Activated CD4-positive, alpha-beta T cell treated with anti-CD3 and anti-CD28 coated beads for 24 hours (primary cell): ENCODE measurements around the gene SFT2D2.

Experiments
- DNase-seq, 2 donors: peaks; one replicate each; pipeline ENCODE4 v3.0.0-alpha.2; 2020; ENCODE audit warnings: low read depth in 2 of 2

Gene SFT2D2

DNA sequence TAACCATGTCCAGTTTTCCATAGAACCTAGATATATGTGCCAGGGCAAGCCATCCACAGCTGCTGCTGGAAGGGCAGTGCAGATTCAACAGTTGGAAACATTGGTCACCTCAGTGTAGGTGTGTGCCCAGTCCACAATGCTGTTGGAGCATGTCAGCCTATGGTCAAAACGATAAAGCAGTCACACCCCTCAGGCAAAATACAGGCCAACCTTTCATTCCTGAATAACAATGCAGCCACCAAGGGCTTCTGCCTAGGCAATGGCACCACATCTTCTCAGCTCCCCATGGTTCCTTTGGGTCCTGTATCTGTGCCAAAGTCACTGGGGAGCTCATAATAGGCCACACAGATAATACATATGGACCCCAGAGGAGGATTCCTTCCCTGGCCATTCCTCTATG, 39.8 kb downstream of the SFT2D2 start:
- no peak for DNase-seq

DNA sequence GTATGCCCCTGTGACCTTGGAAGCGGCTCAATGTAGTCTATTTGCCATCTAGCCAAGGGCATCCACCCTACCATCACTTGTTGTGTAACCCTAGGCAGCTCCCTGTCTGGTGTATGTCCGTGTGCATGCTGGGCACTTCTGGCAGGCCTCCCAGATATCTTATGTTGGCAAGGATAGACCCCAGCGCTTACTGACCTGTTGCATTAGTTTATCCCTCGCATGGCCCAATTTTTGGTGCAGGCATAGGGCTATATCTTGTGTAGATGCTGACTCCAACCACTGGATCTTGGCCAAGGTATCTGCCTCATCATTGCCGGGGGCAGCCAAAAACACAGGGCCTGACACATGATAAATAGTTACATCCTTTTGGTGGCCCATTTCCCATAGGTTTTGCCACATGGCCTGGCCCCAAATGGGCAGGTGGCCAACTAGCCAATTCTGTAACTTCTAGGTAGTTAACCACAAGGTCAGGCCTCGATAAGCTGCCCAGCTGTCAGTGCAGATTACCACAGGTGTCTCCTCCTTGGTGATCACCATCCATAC, 40.9 kb downstream of the SFT2D2 start:
- DNase-seq: no peak

DNA sequence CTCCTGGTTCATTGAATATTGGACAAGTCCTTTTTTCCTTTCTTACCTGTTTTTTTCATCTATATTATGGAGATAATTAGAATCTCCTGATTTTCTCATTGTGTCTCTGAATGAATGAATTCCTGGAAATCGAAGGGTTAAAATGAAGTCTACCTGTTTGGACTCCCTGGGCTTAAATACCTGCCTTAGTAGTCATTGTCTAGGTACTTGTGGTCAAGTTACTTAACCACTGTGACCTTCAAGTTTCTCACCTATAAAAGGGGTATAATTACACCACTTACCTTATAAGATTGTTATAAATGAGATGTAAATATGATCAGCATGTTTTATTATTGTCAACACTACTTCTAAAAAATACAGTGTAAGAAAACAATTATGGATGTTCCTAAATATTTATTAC, 45.8 kb downstream of the SFT2D2 start:
- DNase-seq: no peak

DNA sequence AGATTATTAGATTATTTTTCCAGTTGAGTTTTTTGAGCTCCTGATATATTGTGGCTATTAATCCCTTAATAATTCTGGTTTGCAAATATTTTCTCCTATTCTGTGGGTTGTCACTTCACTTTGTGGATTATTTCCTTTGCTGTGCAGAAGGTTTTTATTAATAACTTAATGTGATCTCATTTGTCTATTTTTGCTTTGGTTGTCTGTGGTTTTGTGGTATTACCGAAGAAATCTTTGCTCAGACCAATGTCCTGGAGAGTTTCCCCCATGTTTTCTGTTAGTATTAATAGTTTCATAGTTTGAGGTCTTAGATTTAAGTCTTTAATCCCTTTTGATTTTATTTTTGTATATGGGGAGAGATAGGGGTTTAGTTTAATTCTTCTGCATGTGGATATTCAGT, 47.8 kb downstream of the SFT2D2 start:
- DNase-seq: no peak

- DNase-seq: no peak
Measured at GRCh38 chr1:168279253-168279652, 53.4 kb downstream of the SFT2D2 start.

GRCh38 chr1:168280296-168280927, 54.6 kb downstream of the SFT2D2 start, which contains the start of gene TBX19:
TSS of gene TBX19 (plus strand) at chr1:168280877. CDS start at chr1:168281091, 214 bp downstream.
- DNase-seq: no peak

DNA sequence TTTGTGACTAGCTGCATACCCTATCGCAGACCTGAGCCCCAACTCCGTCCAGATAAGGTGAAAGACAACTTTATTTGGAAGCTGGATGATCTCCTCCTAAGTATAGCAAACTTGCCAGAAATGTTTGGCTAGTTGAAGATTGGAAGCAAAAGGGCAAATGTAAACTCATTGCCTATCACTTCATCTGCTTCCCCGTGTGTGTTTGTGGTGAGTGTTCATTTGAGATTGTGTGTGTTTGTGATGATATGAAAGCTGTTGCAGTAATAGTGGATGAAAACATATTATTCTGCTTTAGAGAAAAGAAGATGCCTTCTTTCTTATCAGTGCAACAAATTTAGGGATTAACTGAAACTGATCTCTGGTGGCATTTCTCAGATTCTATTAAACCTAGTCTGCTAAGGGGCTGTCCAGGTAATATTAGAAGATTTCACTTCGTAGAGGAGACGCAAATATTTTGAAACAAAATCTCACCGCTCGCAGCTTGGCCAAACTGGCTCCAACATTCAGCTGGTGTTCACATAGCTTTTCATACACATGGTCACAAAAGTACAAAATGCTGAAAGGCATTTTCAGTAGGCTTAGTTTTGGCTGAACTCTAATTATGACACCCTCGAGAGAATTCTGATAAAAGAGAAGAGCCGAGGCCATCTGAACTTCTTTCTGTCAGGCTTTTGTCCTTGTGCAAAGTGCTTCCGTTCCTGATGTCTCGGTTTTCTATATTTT, 56.0 kb downstream of the SFT2D2 start:
- no peak for DNase-seq

DNA sequence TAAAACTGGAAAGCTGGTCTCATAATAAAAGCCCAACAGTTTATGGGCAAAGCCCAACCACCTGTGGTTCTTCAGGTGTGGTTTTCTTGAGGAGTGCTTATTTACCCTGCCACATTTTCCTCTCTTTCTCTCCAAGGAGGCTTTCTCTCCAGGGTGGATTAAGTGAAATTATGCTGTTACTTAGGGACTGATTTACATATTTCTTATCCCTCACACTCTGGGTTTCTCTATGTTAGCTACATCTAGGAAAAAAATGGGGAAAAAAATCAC, 59.7 kb downstream of the SFT2D2 start:
- DNase-seq: no peak

GRCh38 chr1:168285971-168286927, 60.4 kb downstream of the SFT2D2 start:
- DNase-seq: no peak

DNA sequence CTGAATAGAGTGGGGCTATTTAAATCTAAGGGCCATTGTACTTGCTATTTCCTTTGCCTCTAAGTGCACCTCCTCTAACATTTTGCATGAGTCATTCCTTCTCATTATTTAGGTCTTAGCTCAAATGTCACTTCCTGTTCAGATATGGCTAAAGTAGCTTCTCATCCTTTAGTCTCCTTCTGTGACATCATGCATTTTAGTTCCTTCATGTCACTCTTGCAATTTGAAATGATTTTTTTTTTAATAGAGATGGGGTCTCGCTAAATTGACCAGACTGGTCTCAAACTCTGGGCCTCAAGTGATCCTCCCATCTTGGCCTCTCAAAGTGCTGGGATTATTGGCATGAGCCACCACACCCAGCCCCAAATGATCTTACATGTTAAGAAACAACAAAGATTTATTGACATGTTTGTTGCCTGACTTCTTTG, 61.4 kb downstream of the SFT2D2 start:
- DNase-seq: no peak

DNA sequence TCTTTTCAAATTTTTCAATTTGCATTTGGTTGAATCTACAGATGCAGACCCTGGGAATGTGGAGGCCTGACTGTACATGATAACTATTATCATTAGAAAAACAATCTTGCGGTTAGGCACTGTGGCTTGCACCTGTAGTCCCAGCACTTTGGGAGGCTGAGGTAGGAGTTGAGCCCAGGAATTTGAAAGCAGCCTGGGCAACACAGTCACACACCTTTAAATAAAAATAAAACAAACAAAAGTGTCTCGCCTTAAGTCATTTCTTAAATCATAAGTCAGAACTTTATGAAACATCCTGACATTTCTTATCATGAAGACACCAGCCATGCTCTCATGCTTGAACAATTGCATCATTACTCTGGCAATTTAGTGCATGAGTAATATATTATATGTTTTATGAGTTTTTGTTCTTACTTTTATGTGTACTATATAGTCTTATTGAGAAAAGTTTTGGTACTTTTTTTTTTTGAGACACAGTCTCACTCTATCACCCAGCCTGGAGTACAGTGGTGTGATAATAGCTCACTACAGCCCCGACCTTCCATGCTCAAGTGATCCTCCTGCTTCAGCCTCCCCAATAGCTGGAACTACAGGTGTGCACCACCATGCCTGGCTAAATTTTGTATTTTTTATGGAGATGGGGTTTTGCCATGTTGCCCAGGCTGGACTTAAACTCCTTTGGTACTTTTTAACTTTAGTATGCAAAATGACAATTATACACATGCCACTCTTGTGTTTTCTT, 62.7 kb downstream of the SFT2D2 start:
- DNase-seq: no peak

DNA sequence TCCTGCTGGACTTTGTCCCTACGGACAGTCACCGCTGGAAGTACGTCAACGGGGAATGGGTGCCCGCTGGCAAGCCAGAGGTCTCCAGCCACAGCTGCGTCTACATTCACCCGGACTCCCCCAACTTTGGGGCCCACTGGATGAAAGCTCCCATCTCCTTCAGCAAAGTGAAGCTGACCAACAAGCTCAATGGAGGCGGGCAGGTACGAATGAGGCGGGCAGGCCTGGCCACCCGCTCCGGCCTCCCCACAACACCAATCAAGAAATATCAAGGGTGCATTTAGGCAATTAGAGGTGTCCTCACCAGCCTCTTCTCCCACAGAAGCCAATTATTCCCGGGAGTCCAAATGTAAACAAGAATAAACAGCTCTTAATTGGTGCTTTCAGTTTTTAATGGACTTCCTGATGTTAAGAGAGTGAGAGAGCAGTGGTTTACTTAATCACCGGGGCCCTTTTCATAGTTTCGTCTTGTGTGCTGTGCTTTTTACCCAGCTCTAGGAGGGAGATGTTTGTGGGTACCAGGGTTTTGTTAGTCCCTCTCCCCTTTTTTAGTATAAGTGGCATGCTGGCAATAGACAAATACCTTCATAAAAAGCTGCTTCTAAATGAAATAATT, 65.5 kb downstream of the SFT2D2 start:
- DNase-seq: no peak

- DNase-seq: no peak
Measured at GRCh38 chr1:168293356-168293755, 67.6 kb downstream of the SFT2D2 start.

DNA sequence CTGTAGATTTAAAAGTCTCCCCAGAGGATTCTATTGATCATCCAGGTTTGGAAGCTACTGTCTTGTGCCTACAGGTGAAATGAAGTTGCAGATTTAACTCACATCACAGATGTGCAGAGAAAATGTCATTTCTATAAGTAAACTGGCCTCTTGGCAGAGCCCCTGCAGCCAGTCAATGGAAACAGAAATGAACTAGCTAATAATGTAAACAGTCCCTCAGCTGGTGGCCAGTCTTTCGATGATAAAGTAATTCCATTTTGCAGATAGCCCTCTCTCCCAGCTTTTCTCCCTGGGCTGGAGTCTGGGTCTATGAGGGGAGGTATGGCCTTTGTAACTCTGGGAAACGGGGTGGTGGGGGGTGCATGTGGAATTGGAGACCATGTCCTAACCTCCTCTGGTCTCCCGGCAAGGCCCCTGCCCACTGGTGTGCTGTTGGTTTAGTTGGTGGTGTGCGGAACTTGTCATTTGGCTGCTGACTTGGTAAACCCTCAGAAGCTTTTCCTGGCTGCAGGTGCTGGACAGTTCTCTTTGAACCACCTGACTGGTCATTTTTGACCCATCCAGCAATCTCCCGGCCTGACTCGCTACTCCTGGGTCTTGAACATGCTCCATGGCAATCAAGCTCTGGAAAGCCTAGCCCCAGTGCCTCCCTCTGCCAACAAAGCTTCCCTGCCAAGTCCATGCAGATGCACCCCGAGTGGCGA, 69.8 kb downstream of the SFT2D2 start:
- DNase-seq: no peak

DNA sequence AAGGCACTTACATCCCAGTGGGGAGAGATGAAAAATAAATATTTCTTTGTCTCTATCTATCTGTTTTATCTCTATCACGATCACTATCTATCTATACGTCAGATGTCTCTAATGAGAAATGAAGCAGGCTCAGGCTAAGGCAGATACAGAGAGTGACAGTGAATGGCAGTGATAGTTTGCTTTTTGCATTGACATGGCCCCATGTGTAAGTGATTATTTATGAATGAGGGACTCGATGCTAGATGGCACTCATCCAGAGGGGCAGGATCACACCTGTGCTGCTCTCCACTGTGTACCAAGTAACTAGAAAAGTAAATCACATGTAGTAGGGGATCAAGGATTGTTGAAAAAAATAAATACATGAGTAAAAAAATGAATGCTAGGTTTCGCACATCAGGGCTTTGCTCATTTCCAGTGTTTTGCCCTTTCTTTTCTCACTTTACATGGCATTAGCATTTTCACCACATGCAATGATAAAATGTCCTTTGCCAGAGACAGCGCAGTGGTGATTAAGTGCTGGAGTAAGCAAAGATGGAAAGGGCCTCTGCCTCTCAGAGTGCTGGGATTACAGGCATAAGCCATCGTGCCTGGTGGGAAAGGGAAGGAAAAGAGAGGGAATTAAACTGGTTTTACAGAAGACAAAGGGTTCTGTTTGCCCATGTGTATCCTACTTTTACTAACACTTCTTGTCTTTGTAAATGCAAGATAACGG, 71.4 kb downstream of the SFT2D2 start:
- no peak for DNase-seq

GRCh38 chr1:168298446-168298845, 72.6 kb downstream of the SFT2D2 start:
- DNase-seq: no peak

GRCh38 chr1:168300626-168301025, 74.8 kb downstream of the SFT2D2 start:
- no peak for DNase-seq

DNA sequence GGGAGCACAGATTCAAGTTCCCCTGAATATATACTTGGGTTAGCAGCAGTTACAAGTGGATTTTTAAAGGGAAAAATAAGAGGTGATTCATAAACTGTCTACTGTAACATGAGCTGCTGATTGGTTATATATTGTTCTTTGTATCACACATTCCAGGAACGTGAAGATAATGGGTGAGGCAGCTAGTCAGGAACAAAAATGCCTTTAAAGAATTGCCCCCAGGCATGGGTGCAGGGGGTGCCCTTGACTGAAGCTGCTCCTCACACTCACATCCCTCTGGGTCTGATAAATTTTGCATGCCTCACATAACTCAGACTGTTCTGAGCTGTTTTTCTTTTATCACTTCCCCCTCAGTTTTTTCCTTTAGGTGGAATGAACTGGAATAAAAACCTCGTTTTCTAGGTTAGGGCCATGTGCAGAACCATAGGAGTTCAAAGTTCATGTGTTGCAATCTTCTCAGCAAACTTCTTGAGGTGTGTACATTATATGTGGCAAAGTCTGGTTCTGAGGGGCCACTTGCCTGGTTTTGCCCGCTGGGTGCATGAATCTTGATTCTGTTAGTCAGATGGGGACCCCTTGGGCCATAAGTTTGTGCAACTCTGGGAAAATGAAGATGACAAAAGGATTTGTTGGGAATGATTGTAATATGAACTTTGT, 76.0 kb downstream of the SFT2D2 start:
- DNase-seq: no peak
